DOHH2 (cell line): ENCODE data around the gene YIPF1.

Experiments
- H3F3A ChIP-seq: fragments of 200-600 bp; sonication (generic), shearing (Covaris generic); 2 replicates; pipeline ENCODE4 v1.6.0; 2016; ENCODE audit warnings: antibody characterized with exemption, mild to moderate bottlenecking; ENCODE audit not compliant: control insufficient read depth, insufficient read depth
- H3K27ac ChIP-seq: fragments of 200-600 bp; sonication (generic); 2 replicates; pipeline ENCODE4 v1.5.1; 2014; ENCODE audit warnings: low read depth, mild to moderate bottlenecking, low read length, moderate library complexity
- H3K27me3 ChIP-seq: fragments of 200-600 bp; sonication (generic); 2 replicates; pipeline ENCODE4 v1.6.1; 2014; ENCODE audit warnings: mild to moderate bottlenecking, low read length, mixed read lengths; ENCODE audit not compliant: control insufficient read depth
- H3K36me3 ChIP-seq: fragments of 200-600 bp; sonication (generic); 2 replicates; pipeline ENCODE4 v1.6.1; 2014; ENCODE audit warnings: mild to moderate bottlenecking, low read length, moderate library complexity, mixed read lengths; ENCODE audit not compliant: control insufficient read depth
- H3K4me1 ChIP-seq: fragments of 200-600 bp; sonication (generic); 2 replicates; pipeline ENCODE4 v1.6.1; 2014; ENCODE audit warnings: mild to moderate bottlenecking, low read length, mixed read lengths; ENCODE audit not compliant: control insufficient read depth
- H3K4me2 ChIP-seq: fragments of 200-600 bp; sonication (generic); 2 replicates; pipeline ENCODE4 v1.6.0; 2014; ENCODE audit warnings: mild to moderate bottlenecking, low read length, moderate library complexity
- H3K4me3 ChIP-seq: fragments of 200-600 bp; sonication (generic); 2 replicates; pipeline ENCODE4 v1.5.1; 2014; ENCODE audit warnings: mild to moderate bottlenecking, low read length, mixed read lengths
- H3K79me2 ChIP-seq: fragments of 200-600 bp; sonication (generic); 2 replicates; pipeline ENCODE4 v1.6.1; 2014; ENCODE audit warnings: mild to moderate bottlenecking, low read length, mixed read lengths; ENCODE audit not compliant: control insufficient read depth
- H3K9me2 ChIP-seq: fragments of 200-600 bp; sonication (generic); replicated peaks from 2 replicates; pipeline ENCODE4 v1.6.1; 2014; ENCODE audit warnings: mild to moderate bottlenecking, low read length, mixed read lengths; ENCODE audit not compliant: control insufficient read depth
- H3K9me3 ChIP-seq: fragments of 200-600 bp; sonication (generic); 2 replicates; pipeline ENCODE4 v1.6.1; 2014; ENCODE audit warnings: antibody characterized with exemption, low read length, mixed read lengths; ENCODE audit not compliant: control insufficient read depth, insufficient read depth
- H4K20me1 ChIP-seq: fragments of 200-600 bp; sonication (generic); 2 replicates; pipeline ENCODE4 v1.6.0; 2014; ENCODE audit warnings: low read depth, mild to moderate bottlenecking, antibody characterized with exemption, low read length, moderate library complexity; ENCODE audit not compliant: control insufficient read depth, insufficient read depth
- EZH2phosphoT487 ChIP-seq: fragments of 200-600 bp; sonication (generic); IDR thresholded peaks from 2 replicates; pipeline ENCODE4 v1.6.1; 2017; ENCODE audit warnings: borderline replicate concordance, mild to moderate bottlenecking, antibody characterized with exemption, low read length, moderate library complexity, mixed read lengths
- TF ChIP-seq, protein P1 (sequence below): fragments of 200-600 bp; sonication (generic); IDR thresholded peaks from one replicate; pipeline ENCODE4 v1.5.1; 2014; ENCODE audit warnings: antibody characterized with exemption, mild to moderate bottlenecking, low read depth, low read length; ENCODE audit not compliant: poor library complexity, severe bottlenecking

YIPF1 gene

GRCh38 chr1:53804791-53805505, 84.6 kb downstream of the YIPF1 start:
- TF ChIP-seq, protein P1, sequence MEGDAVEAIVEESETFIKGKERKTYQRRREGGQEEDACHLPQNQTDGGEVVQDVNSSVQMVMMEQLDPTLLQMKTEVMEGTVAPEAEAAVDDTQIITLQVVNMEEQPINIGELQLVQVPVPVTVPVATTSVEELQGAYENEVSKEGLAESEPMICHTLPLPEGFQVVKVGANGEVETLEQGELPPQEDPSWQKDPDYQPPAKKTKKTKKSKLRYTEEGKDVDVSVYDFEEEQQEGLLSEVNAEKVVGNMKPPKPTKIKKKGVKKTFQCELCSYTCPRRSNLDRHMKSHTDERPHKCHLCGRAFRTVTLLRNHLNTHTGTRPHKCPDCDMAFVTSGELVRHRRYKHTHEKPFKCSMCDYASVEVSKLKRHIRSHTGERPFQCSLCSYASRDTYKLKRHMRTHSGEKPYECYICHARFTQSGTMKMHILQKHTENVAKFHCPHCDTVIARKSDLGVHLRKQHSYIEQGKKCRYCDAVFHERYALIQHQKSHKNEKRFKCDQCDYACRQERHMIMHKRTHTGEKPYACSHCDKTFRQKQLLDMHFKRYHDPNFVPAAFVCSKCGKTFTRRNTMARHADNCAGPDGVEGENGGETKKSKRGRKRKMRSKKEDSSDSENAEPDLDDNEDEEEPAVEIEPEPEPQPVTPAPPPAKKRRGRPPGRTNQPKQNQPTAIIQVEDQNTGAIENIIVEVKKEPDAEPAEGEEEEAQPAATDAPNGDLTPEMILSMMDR = no peak
- TF ChIP-seq EZH2phosphoT487 = no peak
- Histone ChIP-seq H3K4me2 (no peak overlapping the region), H3K4me3 (no peak overlapping the region), H3K9me2 (no peaks in the 10 kb centered on the region), H3K27me3 (no peaks in the 10 kb centered on the region), H3K27ac (no peak overlapping the region), H4K20me1 (peaks cover 5% of the 10 kb centered on the region; the same call in 1 of the 2 replicates), H3K9me3 (no peaks in the 10 kb centered on the region), H3K36me3 (peaks cover 96% of the 10 kb centered on the region), H3F3A (peaks cover 8% of the 10 kb centered on the region; the same call in 1 of the 2 replicates), H3K79me2 (peaks cover 12% of the 10 kb centered on the region), H3K4me1 (no peaks in the 10 kb centered on the region)

- H3K4me2 ChIP-seq = no peak overlapping the region
- peaks cover 96% of the 10 kb centered on the region for H3K36me3 ChIP-seq
Measured at GRCh38 chr1:53804181-53804580, 85.4 kb downstream of the YIPF1 start.

More at GRCh38 chr1:53804181-53804580, 85.4 kb downstream of the YIPF1 start:
- Histone ChIP-seq H3K27me3 (no peaks in the 10 kb centered on the region), H3K4me3 (no peak overlapping the region), H4K20me1 (no peaks in the 10 kb centered on the region), H3K27ac (no peak overlapping the region), H3K4me1 (no peaks in the 10 kb centered on the region), H3K9me3 (no peaks in the 10 kb centered on the region), H3K9me2 (no peaks in the 10 kb centered on the region), H3F3A (0 out of 2 replicates have a peak, but pooled peaks cover 2% of the 10 kb centered on the region), H3K79me2 (peaks cover 6% of the 10 kb centered on the region)
- TF ChIP-seq EZH2phosphoT487 = no peak
- TF ChIP-seq, protein P1 = no peak
